ENCODE data around the gene ACSS2.

Gene ACSS2

DNA sequence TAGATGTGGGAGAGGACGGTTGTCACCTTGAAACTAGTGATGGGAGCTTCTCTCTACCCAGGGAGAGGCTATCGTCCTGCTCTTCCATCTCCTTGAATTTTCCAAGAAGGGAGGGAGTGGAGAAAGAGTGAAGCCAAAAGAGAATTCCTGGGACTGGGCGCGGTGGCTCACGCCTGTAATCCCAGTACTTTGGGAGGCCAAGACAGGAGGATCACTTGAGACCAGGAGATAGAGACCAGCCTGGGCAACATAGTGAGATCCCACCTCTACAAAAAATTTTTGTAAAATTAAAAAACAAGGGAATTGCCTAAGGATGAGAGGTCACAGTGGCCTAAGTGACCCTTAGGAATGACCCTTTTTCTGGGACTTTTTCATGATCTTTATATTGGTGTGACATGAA, 88.1 kb downstream of the ACSS2 start:
- no peak for DNase-seq
- Histone ChIP-seq H3K4me3 (ENCODE audit: low read depth in 1 of 2, low read length in 2 of 2) (no peak overlapping the region), H3K79me2 (ENCODE audit: insufficient read depth, low read length) (no peaks in the 10 kb centered on the region), H3K9ac (ENCODE audit: low read depth, low read length) (no peak overlapping the region), H2AFZ (ENCODE audit: low read depth, low read length) (no peak overlapping the region), H3K27me3 (ENCODE audit: insufficient read depth, low read length, poor library complexity) (no peaks in the 10 kb centered on the region), H3K9me3 (ENCODE audit: insufficient read depth, low read length, severe bottlenecking) (no peaks in the 10 kb centered on the region), H3K4me1 (ENCODE audit: insufficient read depth, low read length) (no peaks in the 10 kb centered on the region), H3K36me3 (ENCODE audit: insufficient read depth, low read length) (no peaks in the 10 kb centered on the region), H4K20me1 (ENCODE audit: insufficient read depth, low read length) (no peaks in the 10 kb centered on the region), H3K27ac (ENCODE audit: low read length) (no peak overlapping the region), H3K4me2 (ENCODE audit: insufficient read depth, low read length) (no peak overlapping the region)
- ATAC-seq (ENCODE audit: insufficient read depth, low read depth) = no peak
- no peak for TF ChIP-seq EZH2 (IDR thresholded peaks at IDR 0.05; ENCODE audit: borderline replicate concordance, low read depth, low read length, severe bottlenecking)
- TF ChIP-seq, protein P1, sequence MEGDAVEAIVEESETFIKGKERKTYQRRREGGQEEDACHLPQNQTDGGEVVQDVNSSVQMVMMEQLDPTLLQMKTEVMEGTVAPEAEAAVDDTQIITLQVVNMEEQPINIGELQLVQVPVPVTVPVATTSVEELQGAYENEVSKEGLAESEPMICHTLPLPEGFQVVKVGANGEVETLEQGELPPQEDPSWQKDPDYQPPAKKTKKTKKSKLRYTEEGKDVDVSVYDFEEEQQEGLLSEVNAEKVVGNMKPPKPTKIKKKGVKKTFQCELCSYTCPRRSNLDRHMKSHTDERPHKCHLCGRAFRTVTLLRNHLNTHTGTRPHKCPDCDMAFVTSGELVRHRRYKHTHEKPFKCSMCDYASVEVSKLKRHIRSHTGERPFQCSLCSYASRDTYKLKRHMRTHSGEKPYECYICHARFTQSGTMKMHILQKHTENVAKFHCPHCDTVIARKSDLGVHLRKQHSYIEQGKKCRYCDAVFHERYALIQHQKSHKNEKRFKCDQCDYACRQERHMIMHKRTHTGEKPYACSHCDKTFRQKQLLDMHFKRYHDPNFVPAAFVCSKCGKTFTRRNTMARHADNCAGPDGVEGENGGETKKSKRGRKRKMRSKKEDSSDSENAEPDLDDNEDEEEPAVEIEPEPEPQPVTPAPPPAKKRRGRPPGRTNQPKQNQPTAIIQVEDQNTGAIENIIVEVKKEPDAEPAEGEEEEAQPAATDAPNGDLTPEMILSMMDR (IDR thresholded peaks at IDR 0.05; ENCODE audit: borderline replicate concordance, extremely low read depth, low read length, poor library complexity, severe bottlenecking) = no peak

DNA sequence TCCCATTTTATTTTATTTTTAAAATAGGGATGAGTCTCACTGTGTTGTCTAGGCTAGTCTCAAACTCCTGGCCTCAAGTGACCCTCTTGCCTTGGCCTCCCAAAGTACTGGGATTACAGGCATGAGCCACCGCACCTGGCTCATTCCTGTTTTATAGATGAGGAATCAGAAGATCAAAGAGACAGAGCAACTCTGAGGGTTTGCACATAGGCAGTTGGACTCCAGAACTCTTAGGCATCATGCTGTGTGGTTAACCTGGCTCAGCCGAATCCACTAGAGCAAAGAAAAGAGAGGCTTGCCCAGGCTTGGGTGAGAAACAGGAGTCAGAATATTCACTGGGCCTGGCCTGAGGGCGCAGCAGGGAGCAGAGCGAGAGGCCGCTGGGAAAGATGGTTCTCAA, 88.6 kb downstream of the ACSS2 start:
- Histone ChIP-seq H3K36me3 (ENCODE audit: insufficient read depth, low read length) (no peaks in the 10 kb centered on the region), H3K4me3 (ENCODE audit: low read depth in 1 of 2, low read length in 2 of 2) (no peak overlapping the region), H2AFZ (ENCODE audit: low read depth, low read length) (no peak overlapping the region), H3K79me2 (ENCODE audit: insufficient read depth, low read length) (no peaks in the 10 kb centered on the region), H3K9me3 (ENCODE audit: insufficient read depth, low read length, severe bottlenecking) (no peaks in the 10 kb centered on the region), H4K20me1 (ENCODE audit: insufficient read depth, low read length) (no peaks in the 10 kb centered on the region), H3K27ac (ENCODE audit: low read length) (no peak overlapping the region), H3K27me3 (ENCODE audit: insufficient read depth, low read length, poor library complexity) (no peaks in the 10 kb centered on the region), H3K4me2 (ENCODE audit: insufficient read depth, low read length) (no peak overlapping the region), H3K9ac (ENCODE audit: low read depth, low read length) (no peak overlapping the region), H3K4me1 (ENCODE audit: insufficient read depth, low read length) (no peaks in the 10 kb centered on the region)
- ATAC-seq (ENCODE audit: insufficient read depth, low read depth) = no peak
- no peak for DNase-seq
- TF ChIP-seq, protein P1 (IDR thresholded peaks at IDR 0.05; ENCODE audit: borderline replicate concordance, extremely low read depth, low read length, poor library complexity, severe bottlenecking) = no peak
- no peak for TF ChIP-seq EZH2 (IDR thresholded peaks at IDR 0.05; ENCODE audit: borderline replicate concordance, low read depth, low read length, severe bottlenecking)

DNA sequence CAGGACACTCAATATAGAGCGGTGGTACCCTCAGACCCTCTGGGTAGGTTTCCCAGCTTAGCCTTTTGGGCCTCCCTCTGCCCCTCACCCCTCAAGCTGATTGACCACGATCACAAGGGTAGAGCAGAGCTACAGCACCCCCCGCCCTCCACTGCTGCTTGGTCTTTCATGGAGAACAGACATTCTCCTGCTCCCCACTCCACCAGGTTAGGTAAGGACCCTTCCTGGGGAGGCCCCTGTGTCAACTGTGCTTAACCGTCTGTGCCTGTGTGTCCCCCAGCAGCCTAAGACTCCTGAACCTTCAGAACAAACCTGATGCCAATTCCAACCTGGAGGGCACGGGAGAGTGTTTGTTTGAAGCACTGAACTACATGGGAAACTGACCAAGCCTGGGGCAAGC, 91.0 kb downstream of the ACSS2 start:
- H3K27ac ChIP-seq (ENCODE audit: low read length) = no peak overlapping the region
- H3K9me3 ChIP-seq (ENCODE audit: insufficient read depth, low read length, severe bottlenecking) = no peaks in the 10 kb centered on the region
- no peak overlapping the region for H3K4me2 ChIP-seq (ENCODE audit: insufficient read depth, low read length)
- no peaks in the 10 kb centered on the region for H3K36me3 ChIP-seq (ENCODE audit: insufficient read depth, low read length)
- H2AFZ ChIP-seq (ENCODE audit: low read depth, low read length) = no peak overlapping the region
- no peaks in the 10 kb centered on the region for H3K79me2 ChIP-seq (ENCODE audit: insufficient read depth, low read length)
- DNase-seq (no peak), ATAC-seq (ENCODE audit: insufficient read depth, low read depth) (no peak)
- H3K9ac ChIP-seq (ENCODE audit: low read depth, low read length) = no peak overlapping the region
- H3K4me1 ChIP-seq (ENCODE audit: insufficient read depth, low read length) = no peaks in the 10 kb centered on the region
- TF ChIP-seq, protein P1 (IDR thresholded peaks at IDR 0.05; ENCODE audit: borderline replicate concordance, extremely low read depth, low read length, poor library complexity, severe bottlenecking) = no peak
- no peak for TF ChIP-seq EZH2 (IDR thresholded peaks at IDR 0.05; ENCODE audit: borderline replicate concordance, low read depth, low read length, severe bottlenecking)
- no peaks in the 10 kb centered on the region for H3K27me3 ChIP-seq (ENCODE audit: insufficient read depth, low read length, poor library complexity)
- no peak overlapping the region for H3K4me3 ChIP-seq (ENCODE audit: low read depth in 1 of 2, low read length in 2 of 2)
- H4K20me1 ChIP-seq (ENCODE audit: insufficient read depth, low read length) = no peaks in the 10 kb centered on the region

Data from DND-41 (cell line).